ENCODE measurements around the gene MOB3A. TPM values are rescaled to one million over a fixed set of nuclear protein-coding genes. Genes with fewer than 3 reads are reported as not detected.

MOB3A gene
- total and polyA plus RNA-seq, 7 experiments from 2014 or later = 49.5 to 269 (median 114) TPM

DNA sequence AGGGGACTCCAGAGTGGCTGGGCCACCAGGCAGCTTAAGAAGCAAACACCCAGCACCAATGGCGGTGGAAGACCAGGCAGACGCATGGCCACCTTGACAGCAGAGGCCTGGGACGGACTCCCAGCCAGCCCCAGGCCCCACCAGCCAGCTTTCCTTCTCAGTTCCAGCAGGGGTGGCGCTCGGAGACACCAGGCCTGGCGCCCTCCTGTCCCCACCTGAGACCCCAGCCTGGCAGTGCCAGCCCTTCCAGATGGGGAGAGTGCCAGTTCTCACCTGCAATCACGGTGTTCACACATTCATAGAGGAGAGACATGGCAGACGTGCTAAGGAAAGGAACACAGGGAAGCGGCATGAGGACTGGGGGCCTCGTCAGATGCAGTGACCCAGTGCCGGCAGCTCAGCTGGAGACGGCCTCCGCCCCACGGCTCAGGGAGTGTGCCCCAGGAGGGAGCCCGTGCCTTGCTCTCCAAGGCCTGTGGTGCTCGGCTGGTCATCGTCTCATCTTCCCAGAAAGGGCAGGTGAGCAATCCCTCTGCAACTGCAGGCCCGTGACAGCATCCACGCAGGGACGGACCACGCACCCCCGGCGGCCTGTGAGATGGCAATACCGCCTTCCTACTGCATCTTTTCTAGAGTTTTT lies 30.9 kb upstream of the MOB3A start:
- CTCF ChIA-PET = interaction anchor here (0.6 kb wide), 1 partner anchor 162 kb away, joined by 3 read pairs; no protein-coding TSS in a partner anchor
- H3K36me3 Mint-ChIP-seq = peaks cover 0 to 11% (median 0%) of the 10 kb centered on the region in 5 donors
- POLR2A ChIA-PET = no interaction called here

GRCh38 chr19:2123682-2124387 lies 27.7 kb upstream of the MOB3A start:
- POLR2A ChIA-PET = no interaction called here
- H3K9me3 ChIP-seq (ENCODE audit: control insufficient read depth in 2 of 3, low read length in 3 of 3) = no peaks in the 10 kb centered on the region
- ATAC-seq (no peak), DNase-seq (no peak)
- no peaks in the 10 kb centered on the region for H3K4me1 ChIP-seq (ENCODE audit: control insufficient read depth in 2 of 2, insufficient read depth in 2 of 2, low read length in 2 of 2)
- no peak overlapping the region for H3K4me3 Mint-ChIP-seq
- no peaks in the 10 kb centered on the region for H3K9me3 Mint-ChIP-seq
- H3K36me3 Mint-ChIP-seq = peaks cover under 1 to 21% (median 3%) of the 10 kb centered on the region in 5 donors
- H3K27ac ChIP-seq (ENCODE audit: low read depth, low read length) = no peak overlapping the region
- intact Hi-C loops (cut with micrococcal nuclease) = no loop called here
- CTCF ChIA-PET = no interaction called here
- H3K27me3 Mint-ChIP-seq = no peaks in the 10 kb centered on the region
- H3K27ac Mint-ChIP-seq = no peak overlapping the region
- H3K4me1 Mint-ChIP-seq = peaks cover 0 to 2% (median 0%) of the 10 kb centered on the region in 7 donors
- H3K4me3 ChIP-seq (ENCODE audit: low read length) = no peak overlapping the region
- H3K27me3 ChIP-seq (ENCODE audit: control insufficient read depth in 2 of 2, insufficient read depth in 2 of 2, low read length in 2 of 2) = no peaks in the 10 kb centered on the region
- H3K36me3 ChIP-seq (ENCODE audit: control insufficient read depth in 2 of 3, insufficient read depth in 3 of 3, low read length in 3 of 3) = peaks cover 0 to 76% (median 10%) of the 10 kb centered on the region in 3 experiments

More for the DNA sequence above, 30.9 kb upstream of the MOB3A start:
- H3K4me1 Mint-ChIP-seq = no peaks in the 10 kb centered on the region
- no peak overlapping the region for H3K27ac Mint-ChIP-seq
- Histone ChIP-seq H3K27ac (ENCODE audit: low read depth, low read length) (no peak overlapping the region), H3K36me3 (ENCODE audit: control insufficient read depth in 2 of 3, insufficient read depth in 3 of 3, low read length in 3 of 3) (peaks cover 0 to 78% (median 10%) of the 10 kb centered on the region in 3 experiments), H3K4me1 (ENCODE audit: control insufficient read depth in 2 of 2, insufficient read depth in 2 of 2, low read length in 2 of 2) (no peaks in the 10 kb centered on the region), H3K27me3 (ENCODE audit: control insufficient read depth in 2 of 2, insufficient read depth in 2 of 2, low read length in 2 of 2) (no peaks in the 10 kb centered on the region), H3K4me3 (ENCODE audit: low read length) (no peak overlapping the region), H3K9me3 (ENCODE audit: control insufficient read depth in 2 of 3, low read length in 3 of 3) (no peaks in the 10 kb centered on the region)
- ATAC-seq = no peak
- H3K27me3 Mint-ChIP-seq = no peaks in the 10 kb centered on the region
- DNase-seq = no peak
- intact Hi-C loops (cut with micrococcal nuclease) = no loop called here
- no peak overlapping the region for H3K4me3 Mint-ChIP-seq
- H3K9me3 Mint-ChIP-seq = no peaks in the 10 kb centered on the region

- Mint-ChIP-seq H3K27me3 (no peaks in the 10 kb centered on the region), H3K4me3 (no peak overlapping the region), H3K36me3 (peaks cover 3 to 28% (median 4%) of the 10 kb centered on the region in 5 donors), H3K27ac (no peak overlapping the region), H3K9me3 (no peaks in the 10 kb centered on the region), H3K4me1 (peaks cover 0 to 2% (median 0%) of the 10 kb centered on the region in 7 donors)
- Histone ChIP-seq H3K27me3 (ENCODE audit: control insufficient read depth in 2 of 2, insufficient read depth in 2 of 2, low read length in 2 of 2) (no peaks in the 10 kb centered on the region), H3K27ac (ENCODE audit: low read depth, low read length) (no peak overlapping the region), H3K36me3 (ENCODE audit: control insufficient read depth in 2 of 3, insufficient read depth in 3 of 3, low read length in 3 of 3) (peaks cover 0 to 82% (median 12%) of the 10 kb centered on the region in 3 experiments), H3K9me3 (ENCODE audit: control insufficient read depth in 2 of 3, low read length in 3 of 3) (no peaks in the 10 kb centered on the region), H3K4me1 (ENCODE audit: control insufficient read depth in 2 of 2, insufficient read depth in 2 of 2, low read length in 2 of 2) (no peaks in the 10 kb centered on the region), H3K4me3 (ENCODE audit: low read length) (no peak overlapping the region)
- ATAC-seq (no peak), DNase-seq (no peak)
- ChIA-PET CTCF (no interaction called here), POLR2A (no interaction called here)
- intact Hi-C loops (cut with micrococcal nuclease) = no loop called here
Measured at GRCh38 chr19:2122982-2123381, 26.9 kb upstream of the MOB3A start.

- Histone ChIP-seq H3K27me3 (ENCODE audit: control insufficient read depth in 2 of 2, insufficient read depth in 2 of 2, low read length in 2 of 2) (no peaks in the 10 kb centered on the region), H3K4me1 (ENCODE audit: control insufficient read depth in 2 of 2, insufficient read depth in 2 of 2, low read length in 2 of 2) (no peaks in the 10 kb centered on the region), H3K36me3 (ENCODE audit: control insufficient read depth in 2 of 3, insufficient read depth in 3 of 3, low read length in 3 of 3) (peaks cover 0 to 82% (median 11%) of the 10 kb centered on the region in 3 experiments), H3K27ac (ENCODE audit: low read depth, low read length) (no peak overlapping the region), H3K9me3 (ENCODE audit: control insufficient read depth in 2 of 3, low read length in 3 of 3) (no peaks in the 10 kb centered on the region), H3K4me3 (ENCODE audit: low read length) (no peak overlapping the region)
- Mint-ChIP-seq H3K4me3 (no peak overlapping the region), H3K27ac (no peak overlapping the region), H3K9me3 (no peaks in the 10 kb centered on the region), H3K4me1 (peaks cover 0 to 2% (median 0%) of the 10 kb centered on the region in 7 donors), H3K27me3 (no peaks in the 10 kb centered on the region), H3K36me3 (peaks cover 3 to 26% (median 4%) of the 10 kb centered on the region in 5 donors)
- DNase-seq (no peak), ATAC-seq (no peak)
- ChIA-PET POLR2A (no interaction called here), CTCF (no interaction called here)
- intact Hi-C loops (cut with micrococcal nuclease) = no loop called here
Measured at GRCh38 chr19:2122251-2122650, 26.1 kb upstream of the MOB3A start.

DNA sequence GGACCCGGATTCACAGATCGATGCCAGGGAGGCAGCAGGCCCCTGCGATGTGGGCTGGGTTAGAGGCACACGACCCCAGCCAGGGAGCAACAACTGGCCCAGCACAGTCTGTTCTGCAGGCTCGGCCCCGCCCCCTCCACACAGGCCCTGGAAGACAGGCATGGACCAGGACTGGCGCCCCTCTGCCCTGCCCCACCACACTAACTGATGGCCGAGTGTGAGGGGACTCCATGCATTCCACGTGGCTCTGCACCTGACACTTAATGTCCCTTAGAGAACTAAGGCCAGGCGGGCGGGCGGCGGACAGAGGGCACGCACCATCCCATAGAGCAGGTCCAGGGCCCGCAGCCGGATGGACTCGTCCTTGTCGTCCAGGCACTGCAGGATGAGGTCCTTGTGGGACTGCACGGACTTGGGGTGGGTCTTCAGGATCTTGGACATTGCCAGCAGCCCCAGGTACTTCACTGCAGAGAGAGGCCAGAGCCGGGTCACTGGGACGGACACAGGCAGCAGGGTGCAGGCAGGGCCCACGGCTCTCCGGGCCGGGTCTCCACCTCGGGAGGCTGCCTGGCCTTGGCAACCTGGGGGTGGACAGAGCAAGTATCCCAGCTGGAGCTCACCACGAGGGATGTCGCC lies 25.4 kb upstream of the MOB3A start:
- no peak overlapping the region for H3K27ac Mint-ChIP-seq
- DNase-seq = no peak
- H3K36me3 ChIP-seq (ENCODE audit: control insufficient read depth in 2 of 3, insufficient read depth in 3 of 3, low read length in 3 of 3) = peaks cover 0 to 82% (median 11%) of the 10 kb centered on the region in 3 experiments
- ChIA-PET POLR2A (no interaction called here), CTCF (no interaction called here)
- no peak overlapping the region for H3K4me3 Mint-ChIP-seq
- no peak for ATAC-seq
- H3K4me1 ChIP-seq (ENCODE audit: control insufficient read depth in 2 of 2, insufficient read depth in 2 of 2, low read length in 2 of 2) = no peaks in the 10 kb centered on the region
- H3K36me3 Mint-ChIP-seq = peaks cover 3 to 26% (median 4%) of the 10 kb centered on the region in 5 donors
- H3K4me1 Mint-ChIP-seq = peaks cover 0 to 2% (median 0%) of the 10 kb centered on the region in 7 donors
- H3K27ac ChIP-seq (ENCODE audit: low read depth, low read length) = no peak overlapping the region
- intact Hi-C loops (cut with micrococcal nuclease) = no loop called here
- no peaks in the 10 kb centered on the region for H3K9me3 ChIP-seq (ENCODE audit: control insufficient read depth in 2 of 3, low read length in 3 of 3)
- no peak overlapping the region for H3K4me3 ChIP-seq (ENCODE audit: low read length)
- H3K27me3 Mint-ChIP-seq = no peaks in the 10 kb centered on the region
- H3K9me3 Mint-ChIP-seq = no peaks in the 10 kb centered on the region
- no peaks in the 10 kb centered on the region for H3K27me3 ChIP-seq (ENCODE audit: control insufficient read depth in 2 of 2, insufficient read depth in 2 of 2, low read length in 2 of 2)

DNA sequence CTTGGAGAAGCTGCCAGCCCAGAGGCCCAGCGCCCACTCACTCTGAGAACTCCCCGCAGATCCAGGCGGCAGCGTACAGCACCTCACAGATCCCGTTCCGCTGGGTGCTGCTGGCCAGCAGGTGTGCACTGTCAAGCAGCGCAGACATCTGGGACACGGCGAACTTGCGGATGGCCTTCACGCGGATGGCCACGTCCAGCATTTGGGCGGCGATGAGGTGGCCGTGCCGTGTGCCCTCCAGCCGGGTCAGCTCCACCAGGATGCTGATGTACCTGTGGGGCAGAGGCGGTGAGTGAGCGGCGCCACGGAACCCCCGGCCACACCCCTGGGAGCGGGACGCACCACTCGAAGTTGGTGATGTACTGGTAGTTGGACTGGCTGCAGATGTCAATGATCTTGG lies 24.7 kb upstream of the MOB3A start:
- no peak overlapping the region for H3K4me3 ChIP-seq (ENCODE audit: low read length)
- Mint-ChIP-seq H3K27ac (no peak overlapping the region), H3K27me3 (no peaks in the 10 kb centered on the region), H3K9me3 (no peaks in the 10 kb centered on the region), H3K36me3 (peaks cover 3 to 26% (median 4%) of the 10 kb centered on the region in 5 donors), H3K4me1 (peaks cover 0 to 2% (median 0%) of the 10 kb centered on the region in 7 donors), H3K4me3 (no peak overlapping the region)
- peaks cover 0 to 83% (median 11%) of the 10 kb centered on the region in 3 experiments for H3K36me3 ChIP-seq (ENCODE audit: control insufficient read depth in 2 of 3, insufficient read depth in 3 of 3, low read length in 3 of 3)
- CTCF ChIA-PET = no interaction called here
- intact Hi-C loops (cut with micrococcal nuclease) = no loop called here
- H3K27me3 ChIP-seq (ENCODE audit: control insufficient read depth in 2 of 2, insufficient read depth in 2 of 2, low read length in 2 of 2) = no peaks in the 10 kb centered on the region
- POLR2A ChIA-PET = no interaction called here
- DNase-seq (no peak), ATAC-seq (no peak)
- H3K27ac ChIP-seq (ENCODE audit: low read depth, low read length) = no peak overlapping the region
- H3K9me3 ChIP-seq (ENCODE audit: control insufficient read depth in 2 of 3, low read length in 3 of 3) = no peaks in the 10 kb centered on the region
- H3K4me1 ChIP-seq (ENCODE audit: control insufficient read depth in 2 of 2, insufficient read depth in 2 of 2, low read length in 2 of 2) = no peaks in the 10 kb centered on the region
